GM12864 (cell line): Measurements from ENCODE around the gene PMM2.

Source experiments
- DNase-seq: peaks from one replicate; pipeline ENCODE4 v3.0.0-alpha.2; 2011; ENCODE audit warnings: low read depth
- H3K4me3 ChIP-seq: 2 replicates; pipeline ENCODE4 v1.5.1; 2011; ENCODE audit warnings: mild to moderate bottlenecking, low read depth, low read length, control low read depth
- CTCF ChIP-seq: IDR thresholded peaks from 2 replicates; pipeline ENCODE4 v1.5.1; 2011; ENCODE audit warnings: low read depth, mild to moderate bottlenecking, moderate library complexity, low read length, control low read depth, inconsistent platforms; ENCODE audit errors: missing control alignments

The PMM2 gene

GRCh38 chr16:8807189-8807588 is 9.6 kb downstream of the PMM2 start:
- DNase-seq: no peak
- TF ChIP-seq CTCF: no peak
- H3K4me3 ChIP-seq: no peak overlapping the region

- H3K4me3 ChIP-seq: no peak overlapping the region
- no peak for DNase-seq
- TF ChIP-seq CTCF: no peak
These were observed 10.4 kb downstream of the PMM2 start for GRCh38 chr16:8808009-8808408.

GRCh38 chr16:8808613-8809353 is 11.1 kb downstream of the PMM2 start:
- H3K4me3 ChIP-seq: no peak overlapping the region
- no peak for DNase-seq
- no peak for TF ChIP-seq CTCF

- DNase-seq: no peak
- H3K4me3 ChIP-seq: no peak overlapping the region
- TF ChIP-seq CTCF: no peak
These were observed 14.7 kb downstream of the PMM2 start for GRCh38 chr16:8812162-8812843.

GRCh38 chr16:8814095-8814806 is 16.6 kb downstream of the PMM2 start:
- DNase-seq: no peak
- no peak overlapping the region for H3K4me3 ChIP-seq
- TF ChIP-seq CTCF: no peak

- TF ChIP-seq CTCF: no peak
- H3K4me3 ChIP-seq: no peak overlapping the region
- DNase-seq: no peak
These were observed 19.5 kb downstream of the PMM2 start for GRCh38 chr16:8816967-8817655.
